ENCODE data around the gene GRID1.

The GRID1 gene

DNA sequence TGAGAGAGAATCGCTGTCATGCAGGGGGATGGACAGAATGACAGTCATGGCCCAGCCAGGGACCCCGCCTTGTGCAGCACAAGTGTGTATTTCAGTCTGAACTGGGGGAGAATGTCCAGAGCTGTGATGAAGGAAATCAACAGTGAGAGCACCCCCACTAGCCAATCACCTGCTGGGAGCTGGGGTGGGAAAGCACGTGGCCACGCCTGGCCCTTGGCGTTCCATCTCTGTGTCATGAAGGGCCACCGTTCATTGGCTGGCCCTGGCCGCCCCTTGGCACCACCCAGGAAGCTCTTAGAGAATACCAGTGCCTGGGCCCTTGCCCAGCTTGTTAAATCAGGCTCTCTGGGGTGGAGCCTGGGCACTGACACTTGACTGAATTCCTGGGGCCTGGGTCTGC is 22.8 kb downstream of the GRID1 start:
- TF ChIP-seq, protein P1, sequence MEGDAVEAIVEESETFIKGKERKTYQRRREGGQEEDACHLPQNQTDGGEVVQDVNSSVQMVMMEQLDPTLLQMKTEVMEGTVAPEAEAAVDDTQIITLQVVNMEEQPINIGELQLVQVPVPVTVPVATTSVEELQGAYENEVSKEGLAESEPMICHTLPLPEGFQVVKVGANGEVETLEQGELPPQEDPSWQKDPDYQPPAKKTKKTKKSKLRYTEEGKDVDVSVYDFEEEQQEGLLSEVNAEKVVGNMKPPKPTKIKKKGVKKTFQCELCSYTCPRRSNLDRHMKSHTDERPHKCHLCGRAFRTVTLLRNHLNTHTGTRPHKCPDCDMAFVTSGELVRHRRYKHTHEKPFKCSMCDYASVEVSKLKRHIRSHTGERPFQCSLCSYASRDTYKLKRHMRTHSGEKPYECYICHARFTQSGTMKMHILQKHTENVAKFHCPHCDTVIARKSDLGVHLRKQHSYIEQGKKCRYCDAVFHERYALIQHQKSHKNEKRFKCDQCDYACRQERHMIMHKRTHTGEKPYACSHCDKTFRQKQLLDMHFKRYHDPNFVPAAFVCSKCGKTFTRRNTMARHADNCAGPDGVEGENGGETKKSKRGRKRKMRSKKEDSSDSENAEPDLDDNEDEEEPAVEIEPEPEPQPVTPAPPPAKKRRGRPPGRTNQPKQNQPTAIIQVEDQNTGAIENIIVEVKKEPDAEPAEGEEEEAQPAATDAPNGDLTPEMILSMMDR (conservative IDR thresholded peaks at IDR 0.05; ENCODE audit: low read depth, low read length): no peak
- no peak for DNase-seq (ENCODE audit: low read depth)
- no peak overlapping the region for H3K4me3 ChIP-seq (ENCODE audit: low read depth, low read length)

DNA sequence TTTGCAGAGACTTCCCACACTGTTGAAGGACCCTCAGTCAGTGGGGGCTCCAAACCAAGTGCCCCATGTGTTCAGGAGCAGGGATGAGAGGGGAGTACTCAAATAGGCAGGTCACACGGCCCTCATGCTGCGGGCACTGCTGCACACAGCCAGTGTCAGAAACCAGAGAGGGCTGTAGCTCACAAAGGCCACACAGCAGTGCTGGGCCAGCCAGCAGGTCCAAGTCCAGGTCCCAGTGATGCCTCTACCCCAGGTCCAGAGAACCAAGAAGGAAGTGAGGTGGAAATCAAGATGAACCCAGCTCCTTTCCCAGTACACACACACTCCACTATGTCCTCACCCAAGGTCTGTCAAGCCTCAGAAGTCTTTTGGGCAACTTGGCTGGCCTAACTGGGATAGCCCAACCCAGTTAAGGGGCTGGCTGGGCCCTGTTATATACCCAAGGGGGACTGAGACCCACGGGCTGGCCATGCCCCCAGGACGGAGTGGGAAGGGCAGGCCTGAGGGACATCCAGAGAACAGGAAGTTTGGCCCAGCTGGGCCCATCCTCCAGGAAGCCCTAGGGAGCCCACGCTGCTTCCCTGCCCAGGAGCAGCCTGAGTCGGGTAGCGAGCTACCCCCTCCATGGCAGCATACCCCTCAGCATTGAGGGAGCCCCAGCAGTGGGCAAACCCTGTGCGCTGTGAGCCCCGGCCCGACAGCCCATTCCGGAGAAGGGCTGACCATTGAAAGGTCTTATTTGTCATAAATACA is 24.3 kb downstream of the GRID1 start:
- TF ChIP-seq, protein P1 (conservative IDR thresholded peaks at IDR 0.05; ENCODE audit: low read depth, low read length): no peak
- DNase-seq (ENCODE audit: low read depth): no peak
- H3K4me3 ChIP-seq (ENCODE audit: low read depth, low read length): no peak overlapping the region

DNA sequence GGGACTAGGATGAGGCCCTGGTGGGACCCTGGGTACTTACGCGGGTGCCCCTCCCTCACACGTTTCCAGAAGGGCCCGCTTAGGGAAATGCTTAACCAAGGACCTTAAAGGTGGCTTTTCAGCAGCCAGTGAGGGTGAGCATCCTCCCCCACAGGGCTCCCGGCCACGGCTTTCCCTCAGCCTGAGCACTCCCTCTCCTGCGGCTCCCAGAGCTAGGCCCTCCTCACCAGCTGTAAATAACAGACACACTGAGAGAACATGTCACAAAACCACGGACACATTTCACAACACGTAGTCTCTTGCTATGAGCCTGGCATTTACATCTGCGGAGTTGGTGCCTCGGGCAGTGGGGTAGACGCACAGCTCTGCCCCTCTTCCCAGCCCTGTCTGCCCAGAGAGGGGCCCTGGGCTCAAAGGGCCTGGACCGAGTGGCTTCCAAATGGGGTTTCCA is 25.2 kb downstream of the GRID1 start:
- no peak overlapping the region for H3K4me3 ChIP-seq (ENCODE audit: low read depth, low read length)
- TF ChIP-seq, protein P1 (conservative IDR thresholded peaks at IDR 0.05; ENCODE audit: low read depth, low read length): no peak
- DNase-seq (ENCODE audit: low read depth): no peak

DNA sequence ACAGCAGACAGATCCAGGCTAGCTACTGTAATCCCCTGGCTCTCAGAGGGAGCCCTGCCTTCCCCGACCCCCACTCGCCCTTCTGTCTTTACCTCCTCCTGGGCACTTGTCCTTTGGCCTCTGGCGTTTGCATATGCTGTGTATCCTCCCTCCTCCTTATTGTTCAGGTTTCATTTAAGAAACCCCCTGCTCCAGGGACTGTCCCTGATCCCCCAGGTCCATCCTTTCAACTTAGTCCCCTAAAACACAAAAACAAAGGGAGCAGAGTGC is 25.7 kb downstream of the GRID1 start:
- no peak overlapping the region for H3K4me3 ChIP-seq (ENCODE audit: low read depth, low read length)
- DNase-seq (ENCODE audit: low read depth): no peak
- TF ChIP-seq, protein P1 (conservative IDR thresholded peaks at IDR 0.05; ENCODE audit: low read depth, low read length): no peak

DNA sequence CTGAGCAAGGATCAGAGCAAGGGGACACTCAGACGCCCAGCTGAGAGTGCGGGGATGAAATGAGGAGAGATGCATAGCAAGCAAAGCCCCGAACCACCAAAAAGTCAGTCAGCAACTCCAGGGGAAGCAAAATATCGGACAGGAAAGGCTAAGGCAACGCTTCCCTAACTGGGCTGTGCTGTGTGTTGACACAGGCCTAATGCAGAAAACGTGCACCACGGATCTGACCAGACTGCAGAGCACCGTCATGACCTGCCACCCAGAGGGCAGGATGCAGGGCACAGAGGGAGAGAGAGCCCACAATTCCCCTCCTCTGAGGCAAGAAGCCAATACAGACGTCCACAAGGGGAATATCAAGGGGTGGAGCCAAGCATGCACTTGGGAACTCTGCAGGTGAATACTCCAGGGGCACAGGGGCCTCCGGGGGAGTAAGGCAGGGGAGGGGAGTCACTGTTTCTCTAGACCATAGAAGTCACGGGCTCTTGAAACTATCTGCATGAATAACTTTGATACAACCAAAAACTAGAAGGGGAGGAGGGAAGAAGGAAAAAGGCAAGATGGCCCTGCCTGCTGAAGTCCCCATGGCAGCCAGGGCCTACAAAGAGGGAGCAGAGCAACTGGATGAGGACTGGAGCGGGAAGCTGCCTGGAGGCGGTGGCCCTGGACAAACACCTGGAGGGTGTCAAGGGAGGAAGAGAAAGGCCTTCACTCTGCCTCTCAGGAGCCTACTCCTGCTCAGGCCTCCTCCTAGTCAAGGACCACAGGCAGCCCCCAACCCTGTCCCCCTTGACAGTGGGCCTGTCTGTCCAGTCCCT is 26.2 kb downstream of the GRID1 start:
- TF ChIP-seq, protein P1 (conservative IDR thresholded peaks at IDR 0.05; ENCODE audit: low read depth, low read length): no peak
- no peak overlapping the region for H3K4me3 ChIP-seq (ENCODE audit: low read depth, low read length)
- DNase-seq (ENCODE audit: low read depth): no peak

DNA sequence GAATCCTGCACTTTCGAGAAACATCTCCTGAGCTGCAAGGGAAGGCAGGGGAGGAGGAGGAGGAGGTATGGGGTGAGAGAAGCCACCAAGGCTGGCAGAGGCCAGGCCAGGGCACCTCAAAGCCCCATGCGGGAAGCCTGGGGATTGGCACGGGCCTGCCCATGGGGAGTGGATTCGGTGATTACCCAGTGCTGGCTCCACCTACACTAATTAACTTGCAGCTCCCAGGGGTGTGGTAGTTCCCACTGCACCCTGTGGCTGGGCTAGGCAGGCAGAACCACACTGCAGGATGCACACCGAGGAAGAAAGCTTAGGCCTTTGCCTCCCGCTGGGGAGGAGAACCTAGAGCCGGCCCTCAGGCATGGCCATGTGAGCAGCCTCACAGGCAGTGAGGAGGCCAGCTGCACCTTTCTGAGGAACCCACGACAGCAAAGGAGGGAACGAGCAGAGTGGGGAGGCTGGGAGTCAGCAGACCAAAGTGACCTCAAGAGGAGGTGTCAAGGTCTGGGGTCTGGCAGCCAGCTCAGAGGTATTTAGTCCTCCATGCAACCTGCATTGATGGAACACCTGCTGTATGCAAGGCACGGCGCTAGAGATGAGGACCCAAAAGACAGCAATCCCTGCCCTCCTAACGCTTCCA is 27.2 kb downstream of the GRID1 start:
- no peak overlapping the region for H3K4me3 ChIP-seq (ENCODE audit: low read depth, low read length)
- DNase-seq (ENCODE audit: low read depth): no peak
- TF ChIP-seq, protein P1 (conservative IDR thresholded peaks at IDR 0.05; ENCODE audit: low read depth, low read length): no peak

Measured in choroid plexus epithelial cell (primary cell).